ENCODE results near the gene KCNK5.

The KCNK5 gene

GRCh38 chr6:39214846-39215639, 14.2 kb downstream of the KCNK5 start:
- DNase-seq: no peak

DNA sequence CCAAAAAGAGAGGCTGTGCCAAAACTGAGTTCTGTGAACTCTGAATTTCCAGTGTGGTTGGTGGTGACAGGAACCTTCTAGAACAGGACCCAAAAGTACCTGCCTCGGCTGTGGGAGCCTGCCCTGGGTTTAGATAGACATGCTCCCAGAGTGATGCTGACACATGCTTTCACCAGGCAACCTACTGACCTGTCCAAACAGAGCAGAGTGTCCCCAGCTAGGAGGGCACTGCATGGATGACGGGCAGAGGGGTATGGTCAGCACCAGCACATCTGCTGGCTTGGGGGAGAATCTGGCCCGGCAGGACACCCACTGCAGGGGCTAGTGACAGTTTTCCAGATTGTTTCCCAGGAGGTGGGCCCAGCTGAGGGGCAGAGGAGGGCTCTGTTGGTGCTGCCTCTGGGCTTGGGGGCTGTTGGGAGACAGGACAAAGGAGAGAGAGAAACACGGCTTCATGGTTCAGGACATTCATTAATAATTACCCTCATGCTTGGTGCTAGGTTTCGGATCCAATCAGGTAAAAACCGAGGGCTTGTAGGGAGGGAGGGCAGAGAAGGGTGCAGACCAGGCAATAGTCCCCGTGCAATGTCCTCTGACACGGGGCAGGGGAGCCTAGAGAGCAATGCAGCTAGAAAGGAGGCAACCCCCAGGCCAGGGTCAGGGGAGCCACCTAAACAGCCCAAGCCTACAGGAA, 15.0 kb downstream of the KCNK5 start:
- no peak for DNase-seq

GRCh38 chr6:39213195-39213920, 15.9 kb downstream of the KCNK5 start:
- DNase-seq: no peak

DNA sequence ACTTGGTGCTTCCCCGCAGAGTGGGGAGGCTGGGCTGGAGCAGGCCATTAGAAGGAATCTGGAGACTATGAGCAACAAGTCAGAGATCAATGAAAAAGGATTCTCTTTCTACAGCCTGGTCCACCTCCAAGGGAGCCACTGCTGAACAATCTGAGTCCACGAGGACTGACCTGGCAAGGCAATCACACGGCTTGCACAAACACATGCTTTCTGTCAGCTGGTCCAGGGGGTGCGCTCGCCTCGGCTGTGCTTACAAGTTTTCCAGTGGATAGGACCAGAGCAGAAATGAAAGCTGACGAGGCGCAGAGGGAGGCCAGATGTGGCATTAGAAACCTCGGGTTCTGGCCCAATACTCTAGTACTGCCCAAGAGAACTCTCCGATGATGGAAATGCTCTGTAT, 18.1 kb downstream of the KCNK5 start:
- no peak for DNase-seq

DNA sequence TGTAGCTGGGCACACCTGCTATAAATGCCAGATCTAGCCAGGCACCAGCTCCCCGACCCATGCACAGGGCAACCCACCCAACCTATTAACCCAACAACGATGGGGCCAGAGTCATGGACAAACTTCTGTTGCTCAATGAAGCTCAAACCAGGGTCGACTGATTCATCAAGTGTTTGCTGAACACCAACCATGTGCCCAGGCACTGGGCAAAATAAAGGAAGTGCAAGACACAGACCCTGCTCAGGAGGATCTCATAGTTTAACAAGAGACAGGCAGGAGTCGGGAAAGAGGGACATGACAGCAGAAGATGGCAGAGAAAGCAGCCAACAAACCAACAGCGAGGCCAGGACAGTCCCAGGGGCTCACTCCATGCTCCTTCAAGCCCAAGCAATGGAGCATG, 18.8 kb downstream of the KCNK5 start:
- DNase-seq: no peak

DNA sequence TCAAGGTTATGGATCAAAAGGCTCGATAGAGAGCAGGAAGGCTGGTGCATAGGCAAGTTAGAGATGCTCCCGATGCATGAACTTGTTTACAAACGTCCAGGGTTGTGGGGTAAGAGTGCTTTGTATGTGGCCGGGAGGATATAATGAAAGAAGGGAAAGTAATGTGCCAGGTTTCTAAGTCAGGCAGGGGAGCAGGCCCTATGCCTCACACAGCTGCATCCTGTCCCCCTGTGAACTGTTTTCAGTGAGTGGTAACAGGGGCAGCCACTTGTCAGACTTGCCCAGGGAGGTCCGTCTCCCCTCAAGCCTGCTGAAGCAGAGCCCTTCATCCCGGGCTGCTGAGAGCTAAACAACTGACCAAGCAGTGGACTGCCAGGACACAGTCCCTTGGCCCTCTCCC, 19.4 kb downstream of the KCNK5 start:
- DNase-seq: no peak

DNA sequence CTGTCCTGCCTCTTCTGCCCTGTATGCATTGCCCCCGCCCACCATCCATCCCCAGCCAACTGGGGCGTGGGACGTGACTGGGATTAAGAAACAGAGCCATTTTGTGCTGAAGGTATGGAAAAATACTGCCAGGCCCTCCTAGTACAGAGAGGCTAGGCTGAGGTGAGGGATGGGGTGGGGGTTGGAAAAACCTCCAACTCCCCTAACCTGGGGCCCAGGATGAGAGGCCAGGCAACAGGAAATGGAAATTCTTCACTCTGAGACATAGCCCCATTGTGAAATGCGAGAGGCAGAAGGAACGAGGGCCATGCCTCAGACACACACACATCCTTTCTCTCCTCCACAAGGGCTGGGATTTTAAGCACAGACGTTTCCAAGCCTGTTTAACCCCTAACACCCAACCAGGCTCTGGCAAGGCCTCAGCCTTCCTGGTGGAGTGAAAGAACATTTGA, 19.9 kb downstream of the KCNK5 start:
- DNase-seq: no peak

DNA sequence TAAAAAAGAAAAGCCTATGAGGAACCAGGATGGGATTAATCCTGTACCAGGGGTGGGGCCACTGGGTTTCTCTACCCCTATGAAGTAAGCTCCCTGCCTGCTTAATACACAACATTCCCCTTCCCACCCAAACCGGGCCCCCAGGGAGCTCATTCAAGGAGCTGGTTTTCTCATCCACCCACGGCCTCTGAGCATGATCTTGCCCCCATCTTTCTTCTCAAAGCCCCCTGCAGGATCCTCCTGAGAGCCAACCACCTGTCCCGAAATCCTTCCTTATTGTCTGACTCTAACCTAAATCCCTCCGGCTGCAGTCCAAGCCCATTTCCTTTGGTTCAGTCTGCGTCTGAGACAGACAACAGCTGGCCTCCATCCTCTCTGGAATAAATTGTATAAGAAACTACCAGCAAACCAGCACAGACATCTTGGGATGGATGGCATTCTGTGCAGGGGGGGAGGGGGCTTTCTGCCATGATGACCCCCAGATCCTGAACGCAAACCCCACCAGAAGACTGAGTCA, 21.0 kb downstream of the KCNK5 start:
- no peak for DNase-seq

- DNase-seq: no peak
Measured at GRCh38 chr6:39207416-39208222, 21.7 kb downstream of the KCNK5 start.

DNA sequence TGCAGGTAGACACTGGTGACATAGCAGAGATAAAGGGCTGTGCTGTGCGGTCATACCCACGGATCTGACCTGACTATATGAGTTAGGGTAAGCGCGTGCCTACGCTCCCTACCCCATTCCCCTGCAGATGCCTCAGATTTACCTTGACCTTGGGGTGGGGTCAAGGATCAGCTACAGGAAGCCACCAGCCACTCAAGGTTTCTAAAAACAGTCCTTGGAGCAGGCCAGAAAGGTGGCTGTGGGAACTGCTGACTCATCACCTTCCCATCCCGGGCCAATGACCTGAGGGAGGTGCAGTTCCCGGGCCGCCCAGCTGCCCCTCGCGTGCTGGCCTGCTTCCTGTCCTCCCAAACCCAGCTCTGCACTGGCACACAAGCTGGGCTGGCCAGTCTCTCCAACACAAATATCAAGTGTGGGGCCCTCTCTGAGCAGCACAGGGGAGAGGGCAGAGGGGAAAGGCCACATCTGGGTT, 23.0 kb downstream of the KCNK5 start:
- no peak for DNase-seq

GRCh38 chr6:39204646-39205244, 24.5 kb downstream of the KCNK5 start:
- no peak for DNase-seq

DNA sequence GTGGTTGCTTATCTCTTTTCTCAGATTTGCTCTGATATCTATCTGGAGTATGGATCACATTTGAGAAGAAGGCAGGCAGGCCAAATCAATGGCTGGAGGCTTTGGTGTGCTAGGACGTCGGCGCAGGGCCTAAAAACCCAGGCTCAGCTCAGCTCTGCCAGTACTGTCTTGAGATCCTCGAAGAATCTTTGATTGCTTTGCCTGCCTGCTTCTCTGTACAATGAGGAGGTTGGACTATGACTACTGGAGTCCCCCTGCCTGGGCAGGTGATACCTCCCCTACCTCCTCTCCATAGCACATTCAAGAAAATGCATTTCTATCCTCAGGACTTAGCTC, 25.1 kb downstream of the KCNK5 start:
- no peak for DNase-seq

DNA sequence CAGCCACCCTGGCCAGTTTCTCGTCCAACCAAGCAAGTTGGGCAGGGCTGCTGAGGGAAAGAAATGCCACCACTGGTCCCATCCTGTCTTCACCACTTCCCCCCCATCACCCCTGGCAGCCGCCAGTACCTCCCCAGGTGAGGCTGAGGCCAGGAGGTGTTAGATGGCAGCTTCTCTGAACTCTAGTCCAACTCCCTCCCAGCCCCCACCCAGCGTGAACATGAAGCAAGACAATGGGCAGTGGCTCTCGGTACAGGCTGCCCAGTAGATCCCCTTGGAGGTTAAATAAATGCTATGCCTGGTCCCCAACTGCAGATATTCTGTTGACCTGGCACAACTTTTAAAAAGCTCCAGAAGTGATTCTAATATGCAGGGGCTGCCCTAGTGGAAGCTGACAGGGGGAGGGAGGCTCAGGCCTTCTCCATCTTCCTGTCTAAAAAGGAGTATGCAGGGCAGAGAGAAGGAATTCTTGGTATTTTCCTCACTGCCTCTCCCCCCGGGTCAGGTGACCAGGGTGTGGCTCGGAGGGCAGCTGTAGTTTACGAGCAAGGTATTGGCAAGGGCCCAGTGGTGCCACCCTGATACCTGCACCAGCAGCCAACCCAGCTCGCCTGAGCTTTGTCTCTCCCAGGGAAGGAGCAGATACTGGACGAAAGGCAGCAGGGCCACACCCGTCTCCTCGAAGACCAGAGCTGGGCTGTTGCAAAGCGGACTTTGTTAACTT, 25.7 kb downstream of the KCNK5 start:
- DNase-seq: peak; percentile 18

DNA sequence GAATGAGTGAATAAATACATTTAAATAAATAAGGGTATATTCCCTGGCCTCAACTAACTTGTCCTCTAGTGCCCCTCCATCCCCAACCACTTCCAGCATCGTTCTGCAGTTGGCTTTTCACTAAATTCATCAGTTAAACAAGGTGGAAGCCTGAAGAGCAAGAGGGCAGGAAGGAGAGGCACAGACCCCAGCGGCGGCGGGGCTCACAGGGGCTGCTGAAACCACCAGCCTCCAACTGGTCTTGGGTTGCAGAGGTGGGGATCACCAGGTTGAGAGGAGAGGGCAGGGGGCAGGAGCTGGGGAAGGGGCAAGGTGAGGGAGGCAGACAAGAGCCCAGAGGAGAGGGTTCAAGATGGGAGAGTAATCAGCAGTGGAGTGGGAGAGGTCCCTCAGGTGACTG, 27.1 kb downstream of the KCNK5 start:
- no peak for DNase-seq

DNA sequence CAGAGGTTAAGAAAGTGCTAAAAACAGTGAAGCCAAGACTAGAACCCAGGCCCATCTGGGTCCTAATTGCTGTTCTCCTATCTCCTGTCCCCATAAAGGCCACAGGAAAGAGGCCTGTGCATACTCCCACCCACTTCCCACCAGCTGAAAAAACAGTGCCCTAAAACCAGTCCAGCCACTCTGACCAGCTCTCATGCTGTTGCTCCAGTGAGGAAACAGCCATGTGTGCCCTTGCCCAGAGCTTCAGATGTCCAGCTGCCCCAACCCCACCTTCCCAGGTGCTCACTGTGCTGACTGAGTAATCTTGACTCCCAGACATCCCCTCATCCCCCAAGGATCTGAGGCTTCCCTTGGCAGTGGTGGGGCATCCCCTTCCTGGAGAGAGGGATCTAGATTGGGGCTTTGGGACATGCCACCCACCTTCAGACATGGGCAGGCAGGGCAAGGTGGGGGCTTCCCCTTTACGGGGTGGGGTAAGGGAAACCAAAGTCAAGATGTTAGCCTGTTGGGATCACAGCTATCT, 28.7 kb downstream of the KCNK5 start:
- no peak for DNase-seq

- no peak for DNase-seq
Measured at GRCh38 chr6:39199976-39200375, 29.3 kb downstream of the KCNK5 start.

- DNase-seq: no peak
Measured at GRCh38 chr6:39199231-39199940, 29.9 kb downstream of the KCNK5 start.

GRCh38 chr6:39198528-39198927, 30.7 kb downstream of the KCNK5 start:
- no peak for DNase-seq

DNA sequence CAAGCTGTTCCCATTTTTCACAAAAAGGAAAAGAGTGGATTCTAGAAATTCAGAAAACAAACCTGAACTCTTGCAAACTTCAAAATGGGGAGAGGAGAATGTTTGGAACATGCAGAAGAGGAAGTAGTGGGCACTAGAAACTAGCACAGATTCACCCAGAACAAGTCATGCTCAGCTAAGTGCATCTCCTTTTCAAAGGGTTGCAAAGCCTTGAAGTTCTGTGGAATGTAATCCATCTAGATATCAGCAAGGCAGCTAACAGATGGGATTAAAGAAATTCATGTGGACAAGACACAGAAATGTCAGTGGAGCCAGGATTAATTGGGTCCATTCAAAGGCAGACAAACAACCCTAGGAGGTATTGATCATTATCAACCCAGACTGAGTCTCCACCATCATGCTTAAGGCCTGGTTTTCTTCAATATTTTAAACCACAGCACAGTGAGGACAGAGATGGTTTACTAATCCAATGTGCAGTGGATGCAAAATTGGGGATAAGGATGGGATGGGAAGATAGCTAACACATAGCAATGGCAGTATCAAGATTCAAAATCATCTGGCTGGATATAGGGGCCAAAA, 31.3 kb downstream of the KCNK5 start:
- DNase-seq: no peak

GRCh38 chr6:39197521-39197920, 31.8 kb downstream of the KCNK5 start:
- DNase-seq: no peak

Measured in NK-92 treated with Interleukin-12 subunit alpha and Interleukin-12 subunit beta, amount 100 ng/mL, for 24 hours (cell line).